NCI-H2227 (cell line): Measurements from ENCODE around the gene NPAS3.

ENCODE experiments used
- DNase-seq: peaks from one replicate; lab custom pipeline; 2025; ENCODE audit not compliant: unreplicated experiment; lab: John Stamatoyannopoulos, UW

Gene NPAS3

GRCh38 chr14:33364466-33364865, 425.8 kb downstream of the NPAS3 start:
- peak; percentile 40 for DNase-seq

- no peak for DNase-seq
These were observed 430.4 kb downstream of the NPAS3 start for GRCh38 chr14:33369041-33369440.

- no peak for DNase-seq
These were observed 431.3 kb downstream of the NPAS3 start for GRCh38 chr14:33369972-33370371.

- DNase-seq = no peak
These were observed 431.7 kb downstream of the NPAS3 start for GRCh38 chr14:33370426-33370825.

- no peak for DNase-seq
These were observed 436.5 kb downstream of the NPAS3 start for GRCh38 chr14:33375196-33375595.

- no peak for DNase-seq
These were observed 437.1 kb downstream of the NPAS3 start for GRCh38 chr14:33375786-33376185.

- no peak for DNase-seq
These were observed 437.8 kb downstream of the NPAS3 start for GRCh38 chr14:33376510-33376909.

GRCh38 chr14:33377596-33378390, 439.1 kb downstream of the NPAS3 start:
- DNase-seq = no peak

GRCh38 chr14:33381717-33382116, 443.0 kb downstream of the NPAS3 start:
- peak; percentile 16 for DNase-seq

GRCh38 chr14:33386140-33386539, 447.5 kb downstream of the NPAS3 start:
- DNase-seq = no peak

- DNase-seq = no peak
These were observed 448.1 kb downstream of the NPAS3 start for GRCh38 chr14:33386781-33387180.

GRCh38 chr14:33390335-33390734, 451.7 kb downstream of the NPAS3 start:
- no peak for DNase-seq

GRCh38 chr14:33393231-33393894, 454.7 kb downstream of the NPAS3 start:
- DNase-seq = peak; percentile 9

GRCh38 chr14:33393895-33394368, 455.3 kb downstream of the NPAS3 start:
- no peak for DNase-seq

GRCh38 chr14:33401311-33401710, 462.6 kb downstream of the NPAS3 start:
- DNase-seq = no peak

- no peak for DNase-seq
These were observed 463.9 kb downstream of the NPAS3 start for GRCh38 chr14:33402604-33403003.

- no peak for DNase-seq
These were observed 465.4 kb downstream of the NPAS3 start for GRCh38 chr14:33404054-33404453.

- no peak for DNase-seq
These were observed 466.4 kb downstream of the NPAS3 start for GRCh38 chr14:33404964-33405574.

- DNase-seq = peak; percentile 53
These were observed 468.1 kb downstream of the NPAS3 start for GRCh38 chr14:33406766-33407165.

- no peak for DNase-seq
These were observed 469.6 kb downstream of the NPAS3 start for GRCh38 chr14:33408291-33408690.

GRCh38 chr14:33412450-33412849, 473.8 kb downstream of the NPAS3 start:
- DNase-seq = no peak

- DNase-seq = no peak
These were observed 474.7 kb downstream of the NPAS3 start for GRCh38 chr14:33413381-33413780.
